HG03354 (cell line): ENCODE measurements around the gene LIPC.

Source experiments
- ATAC-seq: cut with Tn5 transposase; IDR thresholded peaks from one replicate; pipeline ENCODE4 v1.9.1; 2021; ENCODE audit warnings: mild to moderate bottlenecking; ENCODE audit not compliant: unreplicated experiment, poor library complexity, severe bottlenecking

LIPC gene

GRCh38 chr15:58506783-58507668, 75.2 kb downstream of the LIPC start:
- no peak for ATAC-seq

GRCh38 chr15:58509556-58509955, 77.8 kb downstream of the LIPC start:
- ATAC-seq: no peak

- ATAC-seq: no peak
Observed at GRCh38 chr15:58510715-58511598, 79.2 kb downstream of the LIPC start.

GRCh38 chr15:58511599-58511987, 79.8 kb downstream of the LIPC start:
- ATAC-seq: no peak

GRCh38 chr15:58512522-58512921, 80.7 kb downstream of the LIPC start:
- ATAC-seq: no peak

- ATAC-seq: no peak
Observed at GRCh38 chr15:58513008-58513407, 81.2 kb downstream of the LIPC start.

- no peak for ATAC-seq
Observed at GRCh38 chr15:58513726-58514336, 82.0 kb downstream of the LIPC start.

- ATAC-seq: no peak
Observed at GRCh38 chr15:58515807-58516206, 84.0 kb downstream of the LIPC start.

GRCh38 chr15:58517252-58517681, 85.5 kb downstream of the LIPC start:
- no peak for ATAC-seq

- peak; percentile 65 for ATAC-seq
Observed at GRCh38 chr15:58517682-58518525, 86.1 kb downstream of the LIPC start.

GRCh38 chr15:58518626-58519025, 86.8 kb downstream of the LIPC start:
- no peak for ATAC-seq

GRCh38 chr15:58519516-58519915, 87.7 kb downstream of the LIPC start:
- no peak for ATAC-seq

- no peak for ATAC-seq
Observed at GRCh38 chr15:58520464-58520863, 88.7 kb downstream of the LIPC start.

GRCh38 chr15:58520936-58521292, 89.1 kb downstream of the LIPC start:
- no peak for ATAC-seq

GRCh38 chr15:58521293-58521991, 89.7 kb downstream of the LIPC start:
- ATAC-seq: no peak

- no peak for ATAC-seq
Observed at GRCh38 chr15:58522391-58522790, 90.6 kb downstream of the LIPC start.

GRCh38 chr15:58522865-58523264, 91.1 kb downstream of the LIPC start:
- no peak for ATAC-seq

GRCh38 chr15:58523634-58524033, 91.8 kb downstream of the LIPC start:
- no peak for ATAC-seq

- ATAC-seq: no peak
Observed at GRCh38 chr15:58524247-58524646, 92.5 kb downstream of the LIPC start.
